ENCODE measurements around the gene ATXN7.

- TF ChIP-seq EZH2phosphoT487 (IDR thresholded peaks at IDR 0.05; ENCODE audit: borderline replicate concordance, low read length), result no peak
- TF ChIP-seq CTCF (conservative IDR thresholded peaks at IDR 0.05; ENCODE audit: low read depth, low read length), result no peak
- TF ChIP-seq EZH2 (IDR thresholded peaks at IDR 0.05; ENCODE audit: low read length, unreplicated experiment), result no peak
Observed at GRCh38 chr3:63942528-63942927, 78.9 kb downstream of the ATXN7 start.
